K562 (cell line): Measurements from ENCODE around the gene SULT2A1. TPM values are rescaled to one million over a fixed set of nuclear protein-coding genes. Genes with fewer than 3 reads are reported as not detected.
A peak's percentile ranks its signal among the peaks of the same experiment; 100 is the strongest.

ENCODE experiments used
- ATAC-seq: fragments of 200-7000 bp; cut with Tn5 transposase; 3 replicates; pipeline ENCODE4 v1.9.1; 2020; ENCODE audit warnings: moderate library complexity
- BruUV-seq: library from RNA; stranded (reverse); fragments of 400-500 nt; replicated peaks from 2 replicates; lab custom pipeline; 2021; lab: Mats Ljungman, UMichigan
- CTCF ChIA-PET: fragments of 300-600 bp; formaldehyde crosslinking; extraction: SDS; loops from one replicate; lab custom pipeline; 2021; ENCODE audit warnings: low intra/inter-chr PET ratio; lab: Yijun Ruan, JAX
- POLR2A ChIA-PET: fragments of 300-600, 350-650 bp; sonication (Branson Sonifier 250); formaldehyde crosslinking; extraction: SDS; loops from one replicate; lab custom pipeline; 2021; ENCODE audit warnings: antibody characterized with exemption, inconsistent platforms; lab: Yijun Ruan, JAX
- DNase-seq, 4 experiments: peaks; one replicate each; pipeline versions ENCODE4 v3.0.0 to v3.0.0-alpha.2; 2011 to 2018; ENCODE audit warnings: low spot score in 3 of 4, mixed read lengths in 3 of 4; ENCODE audit errors: extremely low read depth in 1 of 4
- FAIRE-seq: peaks from 2 replicates; lab custom pipeline; 2011; peaks lifted over from hg19 to GRCh38; lab: Jason Lieb, UNC
- H2AFZ ChIP-seq: 2 replicates; pipeline ENCODE4 v1.6.0; 2011; ENCODE audit warnings: low read depth, low read length, control low read depth, inconsistent platforms
- H3K27ac ChIP-seq: fragments of 200-600 bp; 3 replicates; pipeline ENCODE4 v1.8.0; 2011; ENCODE audit warnings: low read depth, mild to moderate bottlenecking, control low read depth, inconsistent platforms, low read length, moderate library complexity, mixed read lengths; ENCODE audit errors: extremely low read depth
- H3K27me3 ChIP-seq, 2 experiments: fragments of 300-600 bp in 1 of 2; 2 replicates in 1 of 2; 3 replicates in 1 of 2; pipeline versions ENCODE4 v1.6.0 to v1.8.0; 2011; ENCODE audit warnings: inconsistent platforms in 2 of 2, low read length in 2 of 2, mild to moderate bottlenecking in 1 of 2, mixed read lengths in 1 of 2, moderate library complexity in 1 of 2; ENCODE audit not compliant: control insufficient read depth in 2 of 2, insufficient read depth in 2 of 2
- H3K36me3 ChIP-seq: fragments of 300-600 bp; 3 replicates; pipeline ENCODE4 v1.8.0; 2011; ENCODE audit warnings: mild to moderate bottlenecking, low read length, inconsistent platforms; ENCODE audit not compliant: control insufficient read depth, insufficient read depth
- H3K4me1 ChIP-seq, 2 experiments: fragments of 200-600 bp in 1 of 2; replicated peaks in 1 of 2; 2 replicates in 1 of 2; 3 replicates in 1 of 2; pipeline versions ENCODE4 v1.5.1 to v1.8.0; 2011; ENCODE audit warnings: inconsistent platforms in 2 of 2, low read length in 2 of 2, mild to moderate bottlenecking in 1 of 2, mixed read lengths in 1 of 2, moderate library complexity in 1 of 2; ENCODE audit not compliant: control insufficient read depth in 2 of 2, insufficient read depth in 2 of 2
- H3K4me2 ChIP-seq: 2 replicates; pipeline ENCODE4 v1.6.1; 2011; ENCODE audit warnings: low read length, control low read depth, inconsistent platforms, mixed read lengths; ENCODE audit not compliant: insufficient read depth
- H3K4me3 ChIP-seq: fragments of 200-600 bp; sonication (generic), shearing (Covaris generic); 2 replicates; pipeline ENCODE4 v1.5.1; 2016; ENCODE audit warnings: control low read depth, inconsistent platforms
- H3K79me2 ChIP-seq: fragments of 200-600 bp; 3 replicates; pipeline ENCODE4 v1.8.0; 2011; ENCODE audit warnings: low read length, inconsistent platforms; ENCODE audit not compliant: control insufficient read depth, insufficient read depth
- H3K9ac ChIP-seq, 2 experiments: 2 replicates each; pipeline versions ENCODE4 v1.6.0 to v1.6.1; 2011; ENCODE audit warnings: low read depth in 2 of 2, low read length in 2 of 2, control low read depth in 1 of 2, inconsistent platforms in 1 of 2, mild to moderate bottlenecking in 1 of 2, mixed read lengths in 1 of 2; ENCODE audit not compliant: insufficient read depth in 1 of 2
- H3K9me1 ChIP-seq: one replicate; pipeline ENCODE4 v1.6.0; 2011; ENCODE audit warnings: inconsistent platforms, mild to moderate bottlenecking, low read length, moderate library complexity; ENCODE audit not compliant: control insufficient read depth, insufficient read depth
- H3K9me3 ChIP-seq: replicated peaks from 2 replicates; pipeline ENCODE4 v1.5.1; 2011; ENCODE audit warnings: low read depth, low read length, inconsistent platforms; ENCODE audit not compliant: control insufficient read depth, insufficient read depth
- H4K20me1 ChIP-seq: replicated peaks from 2 replicates; pipeline ENCODE4 v1.6.1; 2011; ENCODE audit warnings: low read length, inconsistent platforms, mixed read lengths; ENCODE audit not compliant: control insufficient read depth, insufficient read depth
- HDAC1 ChIP-seq, 2 experiments: fragments of 450-650 bp; IDR thresholded peaks; 2 replicates each; pipeline ENCODE4 v1.6.1; 2016 to 2017; ENCODE audit warnings: inconsistent platforms in 1 of 2, mild to moderate bottlenecking in 1 of 2, moderate library complexity in 1 of 2
- MAZ ChIP-seq, 2 experiments: fragments of 450-650 bp in 1 of 2; sonication (generic) in 1 of 2; formaldehyde crosslinking; IDR thresholded peaks in 1 of 2; conservative IDR thresholded peaks in 1 of 2; 2 replicates each; pipeline versions ENCODE4 v1.4.0 to v1.5.0; 2020; ENCODE audit warnings: mild to moderate bottlenecking in 1 of 2, missing genetic modification reagents in 1 of 2
- MEF2A ChIP-seq: IDR thresholded peaks from 2 replicates; pipeline ENCODE4 v1.6.1; 2011; ENCODE audit warnings: low read depth, mild to moderate bottlenecking, low read length, moderate library complexity; ENCODE audit not compliant: control insufficient read depth
- MEIS2 ChIP-seq: fragments of 450-650 bp; IDR thresholded peaks from 2 replicates; pipeline ENCODE4 v1.6.1; 2014; ENCODE audit warnings: mild to moderate bottlenecking; ENCODE audit not compliant: partially characterized antibody
- ZEB2 ChIP-seq: fragments of 450-650 bp; IDR thresholded peaks from 2 replicates; pipeline ENCODE4 v1.6.1; 2016
- ZNF518B ChIP-seq: fragments of 250-450 bp; sonication (Bioruptor Pico); IDR thresholded peaks from 2 replicates; pipeline ENCODE4 v1.5.0; 2021; ENCODE audit warnings: mild to moderate bottlenecking, moderate library complexity
- ZNF609 ChIP-seq: sonication (generic); formaldehyde crosslinking; IDR thresholded peaks from 2 replicates; pipeline ENCODE4 v1.8.1; 2023; ENCODE audit warnings: missing genetic modification reagents, mild to moderate bottlenecking, borderline replicate concordance
- whole genome bisulfite sequencing: fragments of 100-300 bp; shearing (Covaris generic); methylation state at CpG from one replicate; pipeline ENCODE4 v1.1.6; 2016; ENCODE audit warnings: low coverage, mixed read lengths; ENCODE audit not compliant: insufficient coverage; ENCODE audit errors: missing lambda C conversion rate; 5-methylcytosine and 5-hydroxymethylcytosine counted together
- in situ Hi-C: fragments of 300-500 bp; cut with MboI; formaldehyde crosslinking; loops from 4 replicates; pipeline ENCODE4 v1.15.0; 2018; ENCODE audit warnings: inconsistent platforms, mixed read lengths
- intact Hi-C: fragments of 100-400 bp; cut with micrococcal nuclease; formaldehyde crosslinking; loops from 2 replicates; pipeline ENCODE4 v1.14.2; 2022
- polyA plus RNA-seq, 8 experiments: library from polyadenylated mRNA; depleted of rRNA in 4 of 8; stranded (reverse) in 5 of 8; unstranded in 3 of 8; fragments of >200 nt; fragmentation: Nextera tagmentation in 2 of 8; fragmentation: Illumina TruSeq in 1 of 8; extraction: Ambion mirVana in 2 of 8; extraction: Trizol in 1 of 8; gene quantifications; 2 replicates each; pipeline versions ENCODE4 v1.2.1 to v1.2.3, GENCODE V29; 2011 to 2014; ENCODE audit warnings: inconsistent platforms in 1 of 8, missing spikeins in 1 of 8
- total RNA-seq, 7 experiments: library from RNA; depleted of rRNA in 6 of 7; stranded (reverse); fragments of >200 nt in 6 of 7; fragmentation: Illumina TruSeq in 2 of 7; extraction: Trizol in 2 of 7; gene quantifications; 2 replicates each; pipeline versions ENCODE4 v1.2.1 to v1.2.3, GENCODE V29; 2011 to 2021; ENCODE audit warnings: low replicate concordance in 1 of 7

Gene SULT2A1
- total and polyA plus RNA-seq, 9 of the 15 experiments (the other 6 are each of a cell fraction or from before 2014, with no cell fraction given) = 0.03 to 0.25 (median 0.07) TPM; not detected in 4

GRCh38 chr19:47842941-47843340 is 43.2 kb downstream of the SULT2A1 start (continued):
- TF ChIP-seq ZNF609 (CRISPR knock-in tag) = no peak

GRCh38 chr19:47839913-47840312 is 46.2 kb downstream of the SULT2A1 start:
- no peaks in the 10 kb centered on the region for H3K36me3 ChIP-seq
- H3K9ac ChIP-seq = no peak overlapping the region; a peak in 1 of 4 replicates
- no peaks in the 10 kb centered on the region for H4K20me1 ChIP-seq
- no peaks in the 10 kb centered on the region; the same call in 1 of the 2 replicates for H3K9me3 ChIP-seq
- no peaks in the 10 kb centered on the region for H3K9me1 ChIP-seq
- no peak overlapping the region for H3K27ac ChIP-seq
- H3K4me1 ChIP-seq = peaks cover 0 to 5% of the 10 kb centered on the region in 2 experiments; a peak in 2 of 5 replicates
- intact Hi-C loops = no loop called here
- H2AFZ ChIP-seq = 0 out of 2 replicates have a peak overlapping the region, but pooled peaks have one; percentile 30
- DNase-seq = no peak
- no peak for FAIRE-seq
- BruUV-seq = no TSS peak
- 20% methylated on average over 10 of the region's 10 CpGs for WGBS
- H3K4me3 ChIP-seq = no peak overlapping the region
- H3K4me2 ChIP-seq = no peak overlapping the region
- ChIA-PET CTCF (no interaction called here), POLR2A (interaction anchor here (0.5 to 0.6 kb wide), 3 partner anchors 11 to 1464 kb away, joined by 3 to 4 read pairs (median 3); no protein-coding TSS in a partner anchor)
- no peak for ATAC-seq
- in situ Hi-C loops = no loop called here
- no peaks in the 10 kb centered on the region for H3K79me2 ChIP-seq
- H3K27me3 ChIP-seq = peaks cover 2 to 11% of the 10 kb centered on the region in 2 experiments
- no peak for TF ChIP-seq MEIS2
- no peak for TF ChIP-seq ZNF518B (CRISPR knock-in tag)
- no peak for TF ChIP-seq MEF2A
- TF ChIP-seq MAZ (CRISPR knock-in tag; conservative IDR thresholded peaks at IDR 0.05 in 1 of 2, IDR thresholded peaks at IDR 0.05 in 1 of 2) = no peak
- no peak for TF ChIP-seq HDAC1 (IDR thresholded peaks at IDR 0.05)
- TF ChIP-seq ZEB2 = no peak
